ENCODE measurements around the gene DLGAP1.

The DLGAP1 gene

DNA sequence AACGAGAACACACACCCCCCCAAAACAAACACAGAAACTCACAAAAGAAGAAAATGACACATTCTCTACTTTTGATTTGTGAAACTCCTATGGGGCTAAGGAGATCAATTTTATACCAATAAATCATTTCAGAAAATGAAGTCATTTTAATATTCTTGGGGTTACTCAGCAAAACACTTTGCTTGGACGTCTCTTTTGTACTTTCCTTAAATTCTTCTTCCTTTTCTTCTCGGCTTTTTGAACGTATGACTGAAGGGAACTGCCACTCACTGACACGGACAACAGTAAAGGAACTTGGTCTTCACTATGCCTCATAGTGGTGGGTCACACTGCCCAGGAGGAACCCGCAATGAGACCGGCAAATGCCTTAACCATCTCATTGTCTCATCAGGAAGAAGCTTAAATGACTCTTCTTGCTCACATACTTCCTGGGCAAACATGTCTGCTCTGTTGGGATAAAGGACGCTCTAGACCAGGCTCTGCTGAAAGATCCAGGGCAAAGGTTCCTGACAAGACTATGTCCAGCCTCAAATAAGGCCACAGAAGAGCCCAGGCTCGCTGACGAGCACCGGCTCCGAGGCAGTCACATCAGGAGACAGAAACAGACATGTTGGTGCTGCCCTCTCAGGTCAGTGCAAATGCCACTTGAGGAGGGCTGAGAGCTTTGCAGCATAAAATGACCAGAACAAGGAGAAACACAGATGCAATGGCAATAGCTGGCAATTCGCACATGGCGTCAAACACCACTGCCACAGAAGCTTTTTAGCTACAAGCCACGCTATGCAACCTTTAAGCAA lies 799.7 kb downstream of the DLGAP1 start:
- Mint-ChIP-seq H3K4me3 (no peak overlapping the region), H3K27me3 (ENCODE audit: low read depth, poor library complexity) (no peaks in the 10 kb centered on the region)
- DNase-seq = no peak

GRCh38 chr18:3654442-3655253 lies 800.5 kb downstream of the DLGAP1 start:
- no peak overlapping the region for H3K4me3 Mint-ChIP-seq
- peak overlapping the region; percentile 24 for H3K27ac Mint-ChIP-seq
- H3K36me3 Mint-ChIP-seq (ENCODE audit: low read depth) = no peaks in the 10 kb centered on the region
- H3K9me3 Mint-ChIP-seq = no peaks in the 10 kb centered on the region
- H3K4me1 Mint-ChIP-seq = peaks cover 50% of the 10 kb centered on the region
- no peak for TF ChIP-seq CTCF (IDR thresholded peaks at IDR 0.05)
- no peaks in the 10 kb centered on the region for H3K27me3 Mint-ChIP-seq (ENCODE audit: low read depth, poor library complexity)
- DNase-seq = no peak

More for the DNA sequence above, 799.7 kb downstream of the DLGAP1 start:
- H3K9me3 Mint-ChIP-seq = no peaks in the 10 kb centered on the region
- H3K36me3 Mint-ChIP-seq (ENCODE audit: low read depth) = no peaks in the 10 kb centered on the region
- no peak for TF ChIP-seq CTCF (IDR thresholded peaks at IDR 0.05)
- peaks cover 46% of the 10 kb centered on the region for H3K4me1 Mint-ChIP-seq
- H3K27ac Mint-ChIP-seq = peak overlapping the region; percentile 24

- DNase-seq = no peak
- H3K4me3 Mint-ChIP-seq = no peak overlapping the region
- no peak overlapping the region for H3K27ac Mint-ChIP-seq
- no peaks in the 10 kb centered on the region for H3K36me3 Mint-ChIP-seq (ENCODE audit: low read depth)
- no peaks in the 10 kb centered on the region for H3K27me3 Mint-ChIP-seq (ENCODE audit: low read depth, poor library complexity)
- peaks cover 51% of the 10 kb centered on the region for H3K4me1 Mint-ChIP-seq
- H3K9me3 Mint-ChIP-seq = no peaks in the 10 kb centered on the region
- no peak for TF ChIP-seq CTCF (IDR thresholded peaks at IDR 0.05)
These were observed 801.2 kb downstream of the DLGAP1 start for GRCh38 chr18:3653851-3654441.

DNA sequence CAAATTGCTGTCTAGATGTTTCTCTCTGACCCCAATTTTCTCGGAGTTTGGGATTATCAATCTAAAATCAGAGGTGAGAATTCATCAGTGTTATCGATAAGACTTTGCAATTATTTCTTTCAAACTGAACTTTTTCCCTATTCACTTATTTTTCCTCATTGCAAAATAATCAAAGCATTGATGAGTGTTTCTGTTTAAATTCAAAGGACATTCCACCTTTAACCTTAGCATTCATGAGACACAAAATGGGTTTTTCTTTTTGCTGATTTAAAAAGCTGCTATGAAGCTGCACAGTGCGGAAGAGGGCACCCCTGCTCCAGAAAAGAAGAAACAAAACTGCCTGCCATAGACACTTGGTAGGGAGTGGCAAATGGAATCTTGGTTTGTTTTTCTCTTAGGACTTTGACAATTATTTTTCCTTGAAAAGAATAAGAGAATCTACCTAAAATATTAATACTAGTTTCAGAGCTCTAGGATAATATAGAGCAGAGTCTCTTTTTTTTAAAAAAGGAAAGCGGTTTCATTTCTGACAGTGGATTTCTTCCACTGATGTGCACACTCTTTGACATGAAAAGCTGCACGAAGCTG lies 801.8 kb downstream of the DLGAP1 start:
- no peaks in the 10 kb centered on the region for H3K36me3 Mint-ChIP-seq (ENCODE audit: low read depth)
- peak overlapping the region; percentile 52 for H3K27ac Mint-ChIP-seq
- H3K4me1 Mint-ChIP-seq = peaks cover 52% of the 10 kb centered on the region
- H3K4me3 Mint-ChIP-seq = peak overlapping the region; percentile 16
- no peaks in the 10 kb centered on the region for H3K27me3 Mint-ChIP-seq (ENCODE audit: low read depth, poor library complexity)
- H3K9me3 Mint-ChIP-seq = no peaks in the 10 kb centered on the region
- TF ChIP-seq CTCF (IDR thresholded peaks at IDR 0.05) = no peak
- no peak for DNase-seq

DNA sequence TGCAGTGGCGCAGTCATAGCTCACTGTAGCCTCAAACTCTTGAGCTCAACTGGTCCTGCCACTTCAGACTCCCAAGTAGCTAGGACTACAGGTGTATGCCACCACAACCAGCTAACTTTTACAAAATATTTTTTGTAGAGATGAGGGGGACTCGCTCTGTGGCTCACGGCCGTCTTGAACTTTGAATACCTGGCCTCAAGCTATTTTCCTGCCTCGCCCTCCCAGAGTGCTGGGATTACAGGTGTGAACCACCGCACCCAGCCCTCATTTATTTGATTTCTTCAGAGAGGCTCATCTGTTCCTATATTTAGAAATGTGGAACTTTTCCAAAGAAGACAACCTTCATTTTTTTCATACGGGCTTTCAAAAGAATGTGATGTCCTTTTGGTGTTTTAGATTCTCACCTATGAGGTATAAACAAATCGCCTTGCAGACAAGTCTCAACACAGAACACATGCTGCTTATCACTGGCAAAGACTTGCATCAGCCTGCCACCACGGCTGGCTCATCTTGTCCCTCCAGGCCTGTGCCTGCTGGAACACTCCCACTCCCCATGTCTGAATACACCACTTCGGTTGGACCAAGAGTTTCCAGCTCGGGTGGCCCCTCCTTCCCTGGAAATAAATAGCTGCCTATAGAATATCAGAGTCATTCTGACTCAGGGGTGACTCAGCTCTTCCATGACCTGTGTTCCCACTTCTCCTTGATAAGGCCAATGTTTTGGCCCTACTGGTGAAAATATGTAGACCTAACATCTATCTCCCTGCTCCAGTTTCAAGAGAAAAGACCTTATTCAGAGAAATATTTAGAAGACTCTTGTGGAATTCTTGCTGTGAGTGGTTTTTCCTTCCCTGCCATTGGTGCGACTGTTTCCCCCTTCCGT lies 802.5 kb downstream of the DLGAP1 start:
- Mint-ChIP-seq H3K27ac (peak overlapping the region; percentile 52), H3K9me3 (no peaks in the 10 kb centered on the region), H3K36me3 (ENCODE audit: low read depth) (no peaks in the 10 kb centered on the region), H3K4me3 (peak overlapping the region; percentile 16), H3K4me1 (peaks cover 53% of the 10 kb centered on the region), H3K27me3 (ENCODE audit: low read depth, poor library complexity) (no peaks in the 10 kb centered on the region)
- no peak for DNase-seq
- no peak for TF ChIP-seq CTCF (IDR thresholded peaks at IDR 0.05)

Data from nephron progenitor cell (in vitro differentiated cells).